Activated naive CD4-positive, alpha-beta T cell treated with anti-CD3 and anti-CD28 coated beads, Interleukin-2, amount 10 ng/mL, durations not matched to agents 7 days and 5 days (primary cell): ENCODE measurements around the gene CACNA1G.

Experiments used
- CTCF ChIA-PET: fragments of 350-600 bp; sonication (Branson Sonifier 250); formaldehyde crosslinking; loops from one replicate; lab custom pipeline; 2021; ENCODE audit warnings: antibody characterized with exemption; lab: Charles Lee
- DNase-seq: peaks from one replicate; pipeline ENCODE4 v3.0.0-alpha.2; 2020
- H3K27ac Mint-ChIP-seq: one replicate; pipeline ENCODE4 v1.8.0; 2021; ENCODE audit warnings: mild to moderate bottlenecking, moderate library complexity, mixed read lengths
- H3K27me3 Mint-ChIP-seq: one replicate; pipeline ENCODE4 v1.8.0; 2021; ENCODE audit warnings: mild to moderate bottlenecking, mixed read lengths
- H3K36me3 Mint-ChIP-seq: one replicate; pipeline ENCODE4 v1.8.0; 2021; ENCODE audit warnings: mixed read lengths
- H3K4me1 Mint-ChIP-seq: one replicate; pipeline ENCODE4 v1.8.0; 2021; ENCODE audit warnings: mixed read lengths
- H3K4me3 Mint-ChIP-seq: one replicate; pipeline ENCODE4 v1.8.0; 2021; ENCODE audit warnings: mild to moderate bottlenecking, moderate library complexity, mixed read lengths
- H3K9me3 Mint-ChIP-seq: one replicate; pipeline ENCODE4 v1.8.0; 2021; ENCODE audit warnings: mixed read lengths

Gene CACNA1G

GRCh38 chr17:50537721-50538548, 22.6 kb upstream of the CACNA1G start:
- Mint-ChIP-seq H3K9me3 (no peaks in the 10 kb centered on the region), H3K27ac (no peak overlapping the region)
- CTCF ChIA-PET: no interaction called here

GRCh38 chr17:50538549-50539410, 21.7 kb upstream of the CACNA1G start:
- Mint-ChIP-seq H3K4me3 (no peak overlapping the region), H3K36me3 (no peaks in the 10 kb centered on the region), H3K9me3 (no peaks in the 10 kb centered on the region), H3K27me3 (peaks cover 46% of the 10 kb centered on the region), H3K4me1 (peaks cover 20% of the 10 kb centered on the region), H3K27ac (no peak overlapping the region)
- DNase-seq: no peak
- CTCF ChIA-PET: no interaction called here

More at GRCh38 chr17:50537721-50538548, 22.6 kb upstream of the CACNA1G start:
- Mint-ChIP-seq H3K4me3 (no peak overlapping the region), H3K4me1 (peaks cover 24% of the 10 kb centered on the region), H3K36me3 (no peaks in the 10 kb centered on the region), H3K27me3 (peaks cover 54% of the 10 kb centered on the region)
- no peak for DNase-seq

- CTCF ChIA-PET: no interaction called here
- Mint-ChIP-seq H3K27ac (no peak overlapping the region), H3K36me3 (no peaks in the 10 kb centered on the region)
Measured at GRCh38 chr17:50539762-50540559, 20.6 kb upstream of the CACNA1G start.

GRCh38 chr17:50540560-50541401, 19.7 kb upstream of the CACNA1G start:
- CTCF ChIA-PET: interaction anchor here (1.1 to 4.0 kb wide), 5 partner anchors 10 to 90 kb away, joined by 3 to 21 read pairs (median 8); no protein-coding TSS in a partner anchor
- DNase-seq: no peak
- Mint-ChIP-seq H3K4me3 (peak overlapping the region; percentile 77), H3K4me1 (peaks cover 23% of the 10 kb centered on the region), H3K9me3 (no peaks in the 10 kb centered on the region), H3K27ac (no peak overlapping the region), H3K27me3 (peaks cover 46% of the 10 kb centered on the region), H3K36me3 (no peaks in the 10 kb centered on the region)

More at GRCh38 chr17:50539762-50540559, 20.6 kb upstream of the CACNA1G start:
- DNase-seq: no peak
- peaks cover 46% of the 10 kb centered on the region for H3K27me3 Mint-ChIP-seq
- no peaks in the 10 kb centered on the region for H3K9me3 Mint-ChIP-seq
- peaks cover 23% of the 10 kb centered on the region for H3K4me1 Mint-ChIP-seq
- peak overlapping the region; percentile 1 for H3K4me3 Mint-ChIP-seq

- peaks cover 23% of the 10 kb centered on the region for H3K4me1 Mint-ChIP-seq
- DNase-seq: no peak
- no peaks in the 10 kb centered on the region for H3K36me3 Mint-ChIP-seq
- H3K9me3 Mint-ChIP-seq: no peaks in the 10 kb centered on the region
- H3K4me3 Mint-ChIP-seq: peak overlapping the region; percentile 77
- peaks cover 47% of the 10 kb centered on the region for H3K27me3 Mint-ChIP-seq
- CTCF ChIA-PET: interaction anchor here (1.0 to 4.0 kb wide), 7 partner anchors 10 to 89 kb away, joined by 3 to 21 read pairs (median 4); no protein-coding TSS in a partner anchor
- H3K27ac Mint-ChIP-seq: no peak overlapping the region
Measured at GRCh38 chr17:50541402-50541715, 19.2 kb upstream of the CACNA1G start.

- H3K9me3 Mint-ChIP-seq: no peaks in the 10 kb centered on the region
- H3K4me3 Mint-ChIP-seq: peak overlapping the region; percentile 77
- DNase-seq: peak; percentile 88
- CTCF ChIA-PET: interaction anchor here (0.7 to 4.0 kb wide), 14 partner anchors 9 to 89 kb away, joined by 3 to 21 read pairs (median 4); no protein-coding TSS in a partner anchor
- no peaks in the 10 kb centered on the region for H3K36me3 Mint-ChIP-seq
- H3K27me3 Mint-ChIP-seq: peaks cover 48% of the 10 kb centered on the region
- peak overlapping the region; percentile 62 for H3K27ac Mint-ChIP-seq
- peaks cover 25% of the 10 kb centered on the region for H3K4me1 Mint-ChIP-seq
Measured at GRCh38 chr17:50541716-50542688, 18.5 kb upstream of the CACNA1G start.

- Mint-ChIP-seq H3K4me3 (peak overlapping the region; percentile 77), H3K4me1 (peaks cover 30% of the 10 kb centered on the region), H3K27ac (no peak overlapping the region), H3K9me3 (no peaks in the 10 kb centered on the region), H3K36me3 (no peaks in the 10 kb centered on the region), H3K27me3 (peaks cover 42% of the 10 kb centered on the region)
- no peak for DNase-seq
- CTCF ChIA-PET: interaction anchor here (1.0 to 4.0 kb wide), 13 partner anchors 13 to 88 kb away, joined by 3 to 21 read pairs (median 4); no protein-coding TSS in a partner anchor
Measured at GRCh38 chr17:50542795-50543774, 17.4 kb upstream of the CACNA1G start.

GRCh38 chr17:50544516-50544915, 16.0 kb upstream of the CACNA1G start:
- peaks cover 42% of the 10 kb centered on the region for H3K27me3 Mint-ChIP-seq
- peaks cover 30% of the 10 kb centered on the region for H3K4me1 Mint-ChIP-seq
- no peaks in the 10 kb centered on the region for H3K9me3 Mint-ChIP-seq
- CTCF ChIA-PET: interaction anchor here (1.3 to 4.0 kb wide), 3 partner anchors 11 to 86 kb away, joined by 3 to 12 read pairs (median 5); no protein-coding TSS in a partner anchor
- H3K36me3 Mint-ChIP-seq: no peaks in the 10 kb centered on the region
- no peak for DNase-seq
- no peak overlapping the region for H3K27ac Mint-ChIP-seq
- H3K4me3 Mint-ChIP-seq: no peak overlapping the region

- Mint-ChIP-seq H3K27ac (no peak overlapping the region), H3K36me3 (no peaks in the 10 kb centered on the region), H3K9me3 (no peaks in the 10 kb centered on the region), H3K27me3 (peaks cover 42% of the 10 kb centered on the region), H3K4me1 (peaks cover 28% of the 10 kb centered on the region), H3K4me3 (no peak overlapping the region)
- CTCF ChIA-PET: interaction anchor here (0.8 to 1.7 kb wide), 2 partner anchors 80 to 86 kb away, joined by 4 read pairs; no protein-coding TSS in a partner anchor
- no peak for DNase-seq
Measured at GRCh38 chr17:50545311-50545710, 15.2 kb upstream of the CACNA1G start.

GRCh38 chr17:50546701-50547034, 13.8 kb upstream of the CACNA1G start:
- Mint-ChIP-seq H3K4me1 (peaks cover 25% of the 10 kb centered on the region), H3K9me3 (no peaks in the 10 kb centered on the region), H3K27me3 (peaks cover 36% of the 10 kb centered on the region), H3K4me3 (peak overlapping the region; percentile 73), H3K36me3 (no peaks in the 10 kb centered on the region), H3K27ac (no peak overlapping the region)
- CTCF ChIA-PET: interaction anchor here (1.1 to 2.1 kb wide), 8 partner anchors 35 to 306 kb away, joined by 3 to 25 read pairs (median 3); no protein-coding TSS in a partner anchor
- DNase-seq: no peak
